K562 (cell line): Measurements from ENCODE around the gene GLRX. TPM values are rescaled to one million over a fixed set of nuclear protein-coding genes. Genes with fewer than 3 reads are reported as not detected.

Experiments
- L3MBTL2 ChIP-seq: fragments of 450-650 bp; IDR thresholded peaks from 2 replicates; pipeline ENCODE4 v1.6.1; 2016; ENCODE audit warnings: mild to moderate bottlenecking, moderate library complexity
- MAFK ChIP-seq: IDR thresholded peaks from 2 replicates; pipeline ENCODE4 v1.6.1; 2011; ENCODE audit warnings: low read length, improper control_type of control experiment
- PKNOX1 ChIP-seq: fragments of 450-650 bp; IDR thresholded peaks from 2 replicates; pipeline ENCODE4 v1.6.1; 2016
- PRPF4 ChIP-seq: fragments of 200-400 bp; formaldehyde crosslinking; IDR thresholded peaks from one replicate; pipeline ENCODE4 v1.6.1; 2017; ENCODE audit warnings: low read length, low read depth, mild to moderate bottlenecking; ENCODE audit not compliant: insufficient read depth, poor library complexity, severe bottlenecking
- RAD21 ChIP-seq, 2 experiments: fragments of 250-450 bp in 1 of 2; fragments of 450-650 bp in 1 of 2; sonication (Bioruptor Pico) in 1 of 2; formaldehyde crosslinking in 1 of 2; IDR thresholded peaks in 1 of 2; conservative IDR thresholded peaks in 1 of 2; 2 replicates each; pipeline versions ENCODE4 v1.4.0 to v1.8.0; 2020 to 2022; ENCODE audit warnings: mild to moderate bottlenecking in 2 of 2, moderate library complexity in 1 of 2
- SOX6 ChIP-seq: fragments of 450-650 bp; IDR thresholded peaks from 2 replicates; pipeline ENCODE4 v1.6.1; 2014; ENCODE audit warnings: mild to moderate bottlenecking
- TCF3 ChIP-seq: sonication (generic); formaldehyde crosslinking; IDR thresholded peaks from 2 replicates; pipeline ENCODE4 v1.4.0; 2020; ENCODE audit warnings: mild to moderate bottlenecking, missing genetic modification reagents
- TSHZ1 ChIP-seq: fragments of 250-450 bp; sonication (Bioruptor Pico); IDR thresholded peaks from 2 replicates; pipeline ENCODE4 v1.4.0; 2020; ENCODE audit warnings: mild to moderate bottlenecking, moderate library complexity
- ZNF263 ChIP-seq: sonication (generic); formaldehyde crosslinking; IDR thresholded peaks from 2 replicates; pipeline ENCODE4 v1.8.0; 2022; ENCODE audit warnings: mild to moderate bottlenecking, missing genetic modification reagents, borderline replicate concordance
- polyA plus RNA-seq, 8 experiments: library from polyadenylated mRNA; depleted of rRNA in 4 of 8; stranded (reverse) in 5 of 8; unstranded in 3 of 8; fragments of >200 nt; fragmentation: Nextera tagmentation in 2 of 8; fragmentation: Illumina TruSeq in 1 of 8; extraction: Ambion mirVana in 2 of 8; extraction: Trizol in 1 of 8; gene quantifications; 2 replicates each; pipeline versions ENCODE4 v1.2.1 to v1.2.3, GENCODE V29; 2011 to 2014; ENCODE audit warnings: inconsistent platforms in 1 of 8, missing spikeins in 1 of 8
- total RNA-seq, 7 experiments: library from RNA; depleted of rRNA in 6 of 7; stranded (reverse); fragments of >200 nt in 6 of 7; fragmentation: Illumina TruSeq in 2 of 7; extraction: Trizol in 2 of 7; gene quantifications; 2 replicates each; pipeline versions ENCODE4 v1.2.1 to v1.2.3, GENCODE V29; 2011 to 2021; ENCODE audit warnings: low replicate concordance in 1 of 7
- TF ChIP-seq, protein P1 (sequence below), 2 experiments: fragments of 450-650 bp; conservative IDR thresholded peaks; 2 replicates each; pipeline ENCODE4 v1.6.1; 2017; ENCODE audit warnings: mild to moderate bottlenecking in 2 of 2, moderate library complexity in 2 of 2
- TF ChIP-seq, protein P2 (sequence below): sonication (generic); formaldehyde crosslinking; IDR thresholded peaks from 2 replicates; pipeline ENCODE4 v1.9.0; 2022; ENCODE audit warnings: mild to moderate bottlenecking, missing genetic modification reagents
- TF ChIP-seq, protein P3 (sequence below): IDR thresholded peaks from 2 replicates; pipeline ENCODE4 v1.6.1; 2016; ENCODE audit warnings: missing genetic modification characterization, missing compliant biosample characterization
- TF ChIP-seq, protein P4 (sequence below): fragments of 200-800 bp; sonication (Bioruptor generic); IDR thresholded peaks from 2 replicates; pipeline ENCODE4 v1.6.1; 2017; ENCODE audit warnings: missing genetic modification characterization, missing compliant biosample characterization

GLRX gene
- total and polyA plus RNA-seq, 9 of the 15 experiments (the other 6 are each of a cell fraction or from before 2014, with no cell fraction given): 2.3 to 11.2 (median 4.6) TPM

- TF ChIP-seq PKNOX1 (peak; percentile 82), RAD21 (CRISPR knock-in tag; conservative IDR thresholded peaks at IDR 0.05 in 1 of 2, IDR thresholded peaks at IDR 0.05 in 1 of 2) (peak; percentile 95 to 98), L3MBTL2 (peak; percentile 96), ZNF263 (no peak; the same call in 1 of the 2 replicates), TCF3 (CRISPR knock-in tag) (no peak), MAFK (peak; percentile 18; the same call in 1 of the 2 replicates), PRPF4 (no peak), SOX6 (peak; percentile 56; the same call in 1 of the 2 replicates), TSHZ1 (CRISPR knock-in tag) (no peak)
- TF ChIP-seq, protein P1, sequence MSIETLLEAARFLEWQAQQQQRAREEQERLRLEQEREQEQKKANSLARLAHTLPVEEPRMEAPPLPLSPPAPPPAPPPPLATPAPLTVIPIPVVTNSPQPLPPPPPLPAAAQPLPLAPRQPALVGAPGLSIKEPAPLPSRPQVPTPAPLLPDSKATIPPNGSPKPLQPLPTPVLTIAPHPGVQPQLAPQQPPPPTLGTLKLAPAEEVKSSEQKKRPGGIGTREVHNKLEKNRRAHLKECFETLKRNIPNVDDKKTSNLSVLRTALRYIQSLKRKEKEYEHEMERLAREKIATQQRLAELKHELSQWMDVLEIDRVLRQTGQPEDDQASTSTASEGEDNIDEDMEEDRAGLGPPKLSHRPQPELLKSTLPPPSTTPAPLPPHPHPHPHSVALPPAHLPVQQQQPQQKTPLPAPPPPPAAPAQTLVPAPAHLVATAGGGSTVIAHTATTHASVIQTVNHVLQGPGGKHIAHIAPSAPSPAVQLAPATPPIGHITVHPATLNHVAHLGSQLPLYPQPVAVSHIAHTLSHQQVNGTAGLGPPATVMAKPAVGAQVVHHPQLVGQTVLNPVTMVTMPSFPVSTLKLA (conservative IDR thresholded peaks at IDR 0.05): peak in 1 of 2 experiments; percentile 64; a peak in 2 of 4 replicates
- TF ChIP-seq, protein P2, sequence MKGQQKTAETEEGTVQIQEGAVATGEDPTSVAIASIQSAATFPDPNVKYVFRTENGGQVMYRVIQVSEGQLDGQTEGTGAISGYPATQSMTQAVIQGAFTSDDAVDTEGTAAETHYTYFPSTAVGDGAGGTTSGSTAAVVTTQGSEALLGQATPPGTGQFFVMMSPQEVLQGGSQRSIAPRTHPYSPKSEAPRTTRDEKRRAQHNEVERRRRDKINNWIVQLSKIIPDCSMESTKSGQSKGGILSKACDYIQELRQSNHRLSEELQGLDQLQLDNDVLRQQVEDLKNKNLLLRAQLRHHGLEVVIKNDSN (CRISPR knock-in tag): peak; percentile 39; the same call in 1 of the 2 replicates
- TF ChIP-seq, protein P3, sequence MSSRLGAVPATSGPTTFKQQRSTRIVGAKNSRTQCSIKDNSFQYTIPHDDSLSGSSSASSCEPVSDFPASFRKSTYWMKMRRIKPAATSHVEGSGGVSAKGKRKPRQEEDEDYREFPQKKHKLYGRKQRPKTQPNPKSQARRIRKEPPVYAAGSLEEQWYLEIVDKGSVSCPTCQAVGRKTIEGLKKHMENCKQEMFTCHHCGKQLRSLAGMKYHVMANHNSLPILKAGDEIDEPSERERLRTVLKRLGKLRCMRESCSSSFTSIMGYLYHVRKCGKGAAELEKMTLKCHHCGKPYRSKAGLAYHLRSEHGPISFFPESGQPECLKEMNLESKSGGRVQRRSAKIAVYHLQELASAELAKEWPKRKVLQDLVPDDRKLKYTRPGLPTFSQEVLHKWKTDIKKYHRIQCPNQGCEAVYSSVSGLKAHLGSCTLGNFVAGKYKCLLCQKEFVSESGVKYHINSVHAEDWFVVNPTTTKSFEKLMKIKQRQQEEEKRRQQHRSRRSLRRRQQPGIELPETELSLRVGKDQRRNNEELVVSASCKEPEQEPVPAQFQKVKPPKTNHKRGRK (tag): no peak
- TF ChIP-seq, protein P4, sequence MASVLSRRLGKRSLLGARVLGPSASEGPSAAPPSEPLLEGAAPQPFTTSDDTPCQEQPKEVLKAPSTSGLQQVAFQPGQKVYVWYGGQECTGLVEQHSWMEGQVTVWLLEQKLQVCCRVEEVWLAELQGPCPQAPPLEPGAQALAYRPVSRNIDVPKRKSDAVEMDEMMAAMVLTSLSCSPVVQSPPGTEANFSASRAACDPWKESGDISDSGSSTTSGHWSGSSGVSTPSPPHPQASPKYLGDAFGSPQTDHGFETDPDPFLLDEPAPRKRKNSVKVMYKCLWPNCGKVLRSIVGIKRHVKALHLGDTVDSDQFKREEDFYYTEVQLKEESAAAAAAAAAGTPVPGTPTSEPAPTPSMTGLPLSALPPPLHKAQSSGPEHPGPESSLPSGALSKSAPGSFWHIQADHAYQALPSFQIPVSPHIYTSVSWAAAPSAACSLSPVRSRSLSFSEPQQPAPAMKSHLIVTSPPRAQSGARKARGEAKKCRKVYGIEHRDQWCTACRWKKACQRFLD (CRISPR knock-in tag): peak; percentile 13; the same call in 1 of the 2 replicates
These were observed 20.5 kb upstream of the GLRX start (continued) for GRCh38 chr5:95842854-95843544.
